ENCODE measurements around the gene GABRB1.

DNA sequence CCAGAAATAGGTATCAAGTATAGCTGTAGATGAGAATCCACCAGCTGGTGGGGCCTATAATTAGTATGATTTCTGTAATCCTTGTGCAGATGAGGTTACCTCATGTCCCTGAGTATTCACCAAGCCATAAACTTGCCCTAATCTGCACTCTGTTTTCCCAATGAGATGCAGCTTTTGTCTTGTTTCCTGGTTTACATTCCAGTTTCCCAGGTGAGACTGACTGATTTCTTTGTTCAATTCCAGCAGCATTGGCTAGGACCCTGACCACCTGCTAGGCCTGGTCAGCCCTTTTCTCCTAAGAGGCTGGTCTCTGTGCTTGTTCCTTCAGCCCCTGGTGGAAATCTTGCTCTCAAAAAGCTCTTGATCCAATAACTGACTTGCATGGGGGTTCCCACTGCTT, 44.6 kb downstream of the GABRB1 start:
- no peak for TF ChIP-seq POLR2A (IDR thresholded peaks at IDR 0.05)
- TF ChIP-seq, protein P1, sequence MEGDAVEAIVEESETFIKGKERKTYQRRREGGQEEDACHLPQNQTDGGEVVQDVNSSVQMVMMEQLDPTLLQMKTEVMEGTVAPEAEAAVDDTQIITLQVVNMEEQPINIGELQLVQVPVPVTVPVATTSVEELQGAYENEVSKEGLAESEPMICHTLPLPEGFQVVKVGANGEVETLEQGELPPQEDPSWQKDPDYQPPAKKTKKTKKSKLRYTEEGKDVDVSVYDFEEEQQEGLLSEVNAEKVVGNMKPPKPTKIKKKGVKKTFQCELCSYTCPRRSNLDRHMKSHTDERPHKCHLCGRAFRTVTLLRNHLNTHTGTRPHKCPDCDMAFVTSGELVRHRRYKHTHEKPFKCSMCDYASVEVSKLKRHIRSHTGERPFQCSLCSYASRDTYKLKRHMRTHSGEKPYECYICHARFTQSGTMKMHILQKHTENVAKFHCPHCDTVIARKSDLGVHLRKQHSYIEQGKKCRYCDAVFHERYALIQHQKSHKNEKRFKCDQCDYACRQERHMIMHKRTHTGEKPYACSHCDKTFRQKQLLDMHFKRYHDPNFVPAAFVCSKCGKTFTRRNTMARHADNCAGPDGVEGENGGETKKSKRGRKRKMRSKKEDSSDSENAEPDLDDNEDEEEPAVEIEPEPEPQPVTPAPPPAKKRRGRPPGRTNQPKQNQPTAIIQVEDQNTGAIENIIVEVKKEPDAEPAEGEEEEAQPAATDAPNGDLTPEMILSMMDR (IDR thresholded peaks at IDR 0.05), result no peak

Data from right lobe of liver (tissue), 4 donors.